SKM-1 (cell line): ENCODE results near the gene NCKAP5L.
A peak's percentile ranks its signal among the peaks of the same experiment; 100 is the strongest.
"Not testable (repeated sequence)": the region's sequence is repeated elsewhere in the genome, so short reads cannot be mapped to it uniquely, and the experiment has no call there.

Experiments
- DNase-seq: peaks from one replicate; lab custom pipeline; 2025; ENCODE audit not compliant: unreplicated experiment; lab: John Stamatoyannopoulos, UW

NCKAP5L gene

DNA sequence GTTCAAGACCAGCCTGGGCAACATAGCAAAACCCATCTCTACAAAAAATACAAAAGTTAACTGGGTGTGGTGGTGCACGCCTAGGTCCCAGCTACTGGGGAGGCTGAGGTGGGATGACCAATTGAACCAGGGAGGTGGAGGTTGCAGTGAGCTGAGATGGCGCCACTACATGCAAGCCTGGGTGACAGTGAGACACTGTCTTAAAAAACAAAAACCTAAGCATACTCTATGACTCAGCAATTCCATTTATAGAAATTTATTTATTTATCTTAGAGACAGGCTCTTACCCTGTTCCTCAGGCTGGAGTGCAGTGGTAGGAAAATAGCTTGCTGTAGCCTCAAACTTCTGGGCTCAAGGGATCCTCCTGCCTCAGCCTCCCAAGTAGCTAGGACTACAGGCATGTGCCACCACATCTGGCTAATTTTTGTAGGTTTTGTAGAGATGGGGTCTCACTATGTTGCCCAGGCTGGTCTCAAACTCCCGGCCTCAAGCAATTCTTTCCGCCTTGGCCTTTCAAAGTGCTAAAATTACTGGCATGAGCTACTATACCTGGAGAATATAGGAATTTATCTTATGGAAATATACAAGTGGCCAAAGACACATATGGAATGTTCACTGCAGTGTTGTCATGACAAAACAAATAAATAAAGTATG lies 43.3 kb downstream of the NCKAP5L start:
- no peak for DNase-seq

- no peak for DNase-seq
Observed at GRCh38 chr12:49783917-49784676, 44.1 kb downstream of the NCKAP5L start.

DNA sequence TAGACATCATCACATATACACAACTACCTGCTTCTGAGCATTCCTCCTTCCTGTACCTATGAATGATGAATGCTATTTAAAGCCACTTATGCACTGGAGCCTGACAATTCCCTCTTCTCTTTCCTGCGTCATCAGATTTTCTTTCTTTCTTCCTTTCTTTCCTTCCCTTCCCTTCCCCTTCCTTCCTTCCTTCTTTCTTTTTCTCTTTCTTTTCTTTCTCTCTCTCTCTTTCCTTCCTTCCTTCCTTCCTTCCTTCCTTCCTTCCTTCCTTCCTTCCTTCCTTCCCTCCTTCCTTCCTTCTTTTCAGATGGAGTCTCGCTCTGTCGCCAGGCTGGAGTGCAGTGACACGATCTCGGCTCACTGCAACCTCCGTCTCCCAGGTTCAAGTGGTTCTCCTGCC lies 47.3 kb downstream of the NCKAP5L start:
- not testable (repeated sequence) for DNase-seq

- no peak for DNase-seq
Observed at GRCh38 chr12:49779581-49779980, 48.6 kb downstream of the NCKAP5L start.

DNA sequence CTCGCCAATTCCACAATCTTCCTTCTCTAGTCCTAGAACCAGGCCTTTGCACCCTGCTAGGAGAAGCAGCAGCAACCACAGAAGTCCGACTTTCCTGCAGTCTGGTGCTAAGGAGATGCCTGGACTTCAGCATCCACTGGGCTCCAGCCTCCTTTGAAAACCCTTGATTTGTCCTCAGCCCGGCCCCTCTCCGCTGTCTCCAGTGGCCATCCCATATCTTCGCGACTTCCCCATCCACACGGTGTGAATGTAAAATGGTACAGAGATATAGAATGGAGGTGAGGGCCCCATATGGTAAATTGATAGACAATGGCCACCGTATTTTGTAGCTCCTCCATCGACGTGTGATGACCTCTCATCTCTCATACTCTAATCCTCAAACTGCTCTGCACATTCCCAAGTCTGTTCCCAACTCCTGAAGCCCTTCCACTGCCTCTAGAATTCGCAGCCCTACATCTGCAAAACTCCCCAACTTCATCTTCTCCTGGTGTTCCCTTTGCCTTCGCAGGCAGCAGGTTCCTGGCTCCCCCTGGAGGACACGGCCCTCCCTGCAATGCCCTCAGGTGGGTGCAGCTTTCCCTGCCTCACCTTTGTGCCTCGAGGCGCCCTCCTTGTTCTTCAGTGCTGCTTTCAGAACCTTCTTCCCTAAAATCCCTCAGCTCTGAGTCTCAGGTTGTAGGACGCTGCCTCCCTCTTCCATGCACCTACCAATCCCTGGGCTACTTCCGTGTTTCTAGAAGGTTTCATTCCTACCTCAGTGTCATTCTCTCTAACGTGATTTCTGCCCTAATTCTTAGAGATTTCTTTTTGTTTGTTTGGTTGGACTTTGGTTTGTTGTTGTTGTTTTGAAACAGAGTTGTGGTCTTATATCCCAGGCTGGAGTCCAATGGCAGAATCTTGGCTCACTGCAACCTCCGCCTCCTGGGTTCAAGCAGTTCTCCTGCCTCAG lies 50.1 kb downstream of the NCKAP5L start:
- no peak for DNase-seq

DNA sequence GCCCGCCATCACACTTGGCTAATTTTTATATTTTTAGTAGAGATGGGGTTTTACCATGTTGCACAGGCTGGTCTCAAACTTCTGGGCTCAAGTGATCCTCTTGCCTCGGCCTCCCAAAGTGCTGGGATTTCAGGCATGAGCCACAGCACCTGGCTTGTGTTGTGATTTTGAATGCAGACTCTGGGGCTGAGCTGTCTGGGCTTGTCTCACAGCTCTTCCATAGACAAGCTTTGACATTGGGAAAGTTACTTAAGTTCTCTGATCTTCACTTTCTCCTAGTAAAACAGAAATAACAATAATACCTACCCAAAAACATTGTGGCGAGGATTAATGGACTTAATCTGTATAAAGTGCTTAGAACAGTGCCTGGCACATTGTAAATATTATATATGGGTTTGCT lies 50.9 kb downstream of the NCKAP5L start:
- DNase-seq: no peak

DNA sequence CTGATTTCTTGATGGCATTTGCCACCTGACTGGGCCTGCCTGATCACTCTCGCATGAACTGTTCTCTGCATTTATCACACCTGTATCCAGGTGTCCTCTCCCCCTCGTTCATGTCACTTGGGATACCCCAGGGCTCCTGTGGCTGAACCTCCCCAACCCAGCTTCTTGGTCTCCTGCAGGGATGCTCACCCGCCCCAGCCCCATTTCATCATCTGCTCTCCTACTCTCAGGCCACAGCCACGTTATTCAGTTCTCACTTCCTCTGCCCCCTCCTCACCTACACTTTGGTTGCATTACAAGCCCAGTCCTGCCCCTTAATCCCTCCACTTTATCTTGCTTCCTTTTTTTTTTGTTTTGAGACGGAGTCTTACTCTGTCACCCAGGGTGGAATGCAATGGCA lies 51.4 kb downstream of the NCKAP5L start:
- DNase-seq: peak; percentile 6

- DNase-seq: peak; percentile 43
Observed at GRCh38 chr12:49776413-49776812, 51.8 kb downstream of the NCKAP5L start.

- not testable (repeated sequence) for DNase-seq
Observed at GRCh38 chr12:49773102-49773501, 55.1 kb downstream of the NCKAP5L start.

- no peak for DNase-seq
Observed at GRCh38 chr12:49767333-49767732, 60.9 kb downstream of the NCKAP5L start.

- no peak for DNase-seq
Observed at GRCh38 chr12:49766115-49766455, 62.1 kb downstream of the NCKAP5L start.

DNA sequence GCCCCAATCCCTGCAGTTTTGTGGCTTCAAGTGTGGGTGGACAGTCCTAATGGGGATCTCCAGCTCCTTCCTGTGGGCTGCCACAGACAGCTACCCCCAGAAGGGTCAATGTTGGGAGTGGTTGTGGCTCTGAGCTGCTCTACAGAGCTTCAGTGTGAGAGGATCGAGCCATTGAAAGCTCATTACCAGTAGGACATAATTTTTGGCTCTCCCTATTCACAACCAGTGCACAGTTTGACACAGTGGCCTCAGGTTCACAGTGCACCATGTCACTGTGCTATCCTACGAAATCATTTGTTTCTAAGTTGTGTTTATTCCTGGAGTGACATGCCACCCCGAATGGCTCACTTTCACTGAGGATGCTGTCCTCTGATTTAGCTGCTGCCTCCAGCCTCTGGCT lies 64.1 kb downstream of the NCKAP5L start:
- DNase-seq: no peak

- DNase-seq: no peak
Observed at GRCh38 chr12:49763006-49763591, 65.1 kb downstream of the NCKAP5L start.

- no peak for DNase-seq
Observed at GRCh38 chr12:49762468-49762847, 65.8 kb downstream of the NCKAP5L start.

DNA sequence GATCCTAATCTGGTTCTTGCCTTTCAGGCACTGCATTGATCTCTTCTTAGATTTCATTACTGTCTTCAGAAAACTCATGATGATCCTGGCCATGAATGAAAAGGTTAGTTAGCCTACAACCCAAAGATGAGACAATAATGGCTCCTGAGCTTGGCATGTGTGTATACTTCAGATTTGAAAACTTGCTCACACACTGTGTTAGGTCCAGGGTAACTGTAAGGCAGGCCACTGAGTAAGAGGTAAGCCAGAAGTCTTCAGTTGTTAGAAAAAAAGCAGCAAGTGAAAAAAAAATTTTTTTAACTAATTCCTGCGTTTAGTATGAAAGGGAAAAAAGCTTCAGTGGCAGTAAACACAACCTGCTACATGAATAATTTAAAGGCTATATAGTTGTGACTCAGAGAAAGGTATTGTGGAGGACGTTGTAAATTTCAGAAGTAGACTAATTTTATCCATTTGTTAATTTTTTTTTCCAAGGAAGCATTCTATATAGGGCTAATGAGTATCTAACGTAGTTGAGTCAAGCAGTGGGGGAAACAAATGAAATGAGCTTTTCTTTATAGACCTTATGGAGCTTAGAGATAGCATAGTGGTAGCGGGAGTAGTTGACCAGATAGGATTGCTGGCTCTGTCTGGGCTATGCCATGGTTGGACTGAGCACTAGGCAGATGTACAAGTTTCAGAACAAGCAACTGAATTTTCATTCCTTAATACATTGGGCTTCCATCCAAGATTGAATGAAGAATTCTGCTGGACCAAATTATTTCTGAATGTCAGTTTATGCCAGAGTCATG lies 66.3 kb downstream of the NCKAP5L start:
- no peak for DNase-seq

DNA sequence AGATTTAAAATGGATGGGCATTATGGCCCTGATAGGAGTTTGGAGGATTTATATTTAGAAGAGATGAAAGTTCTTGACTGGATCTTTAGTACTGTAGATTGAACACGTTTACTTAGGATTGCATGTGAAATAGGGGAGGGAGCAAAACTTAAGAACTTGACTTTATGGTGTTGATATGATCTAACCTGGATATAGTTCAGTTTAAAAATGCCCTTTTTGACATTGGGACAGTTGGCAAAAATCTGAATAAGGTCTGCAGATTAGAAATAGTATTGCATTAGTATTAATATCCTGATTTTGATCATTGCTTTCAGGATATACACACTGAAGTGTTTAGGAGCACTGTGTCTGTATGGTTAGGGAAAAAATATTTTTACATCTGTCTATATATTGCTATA lies 77.2 kb downstream of the NCKAP5L start:
- DNase-seq: no peak

- peak; percentile 5 for DNase-seq
Observed at GRCh38 chr12:49750027-49750995, 77.9 kb downstream of the NCKAP5L start.

DNA sequence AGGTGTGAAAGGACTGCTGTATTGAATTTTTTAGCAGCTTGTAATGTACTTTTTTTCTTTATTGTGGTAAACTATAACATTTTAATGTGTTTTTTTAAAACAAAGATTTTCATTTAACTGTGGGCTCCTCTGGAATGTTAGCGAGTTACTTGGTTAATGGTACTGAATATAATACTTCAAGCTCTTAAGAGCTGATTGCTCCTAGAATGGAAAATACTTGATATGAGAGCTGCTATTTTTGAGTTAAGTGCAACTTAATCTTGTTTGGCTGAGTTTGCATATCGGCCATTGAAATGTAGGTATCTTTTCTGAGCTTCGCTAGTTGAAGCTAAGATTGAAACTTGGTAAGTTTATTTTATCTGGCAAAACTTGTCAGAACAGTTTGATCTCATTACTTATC lies 79.4 kb downstream of the NCKAP5L start:
- no peak for DNase-seq

GRCh38 chr12:49748306-49748705 lies 79.9 kb downstream of the NCKAP5L start:
- DNase-seq: no peak
